GM23338 (cell line): ENCODE results near the gene STEAP1B. TPM values are rescaled to one million over a fixed set of nuclear protein-coding genes. Genes with fewer than 3 reads are reported as not detected.

Experiments used
- ATAC-seq: fragments of 200-7000 bp; cut with Tn5 transposase; 3 replicates; pipeline ENCODE4 v1.9.1; 2020
- DNase-seq: peaks from one replicate; pipeline ENCODE4 v3.0.0-alpha.2; 2015; ENCODE audit warnings: low spot score
- H2AFZ ChIP-seq: fragments of 200-600 bp; sonication (generic); 2 replicates; pipeline ENCODE4 v1.8.0; 2016; ENCODE audit warnings: antibody characterized with exemption, mild to moderate bottlenecking, moderate library complexity
- H3F3A ChIP-seq: fragments of 200-600 bp; sonication (generic); replicated peaks from 2 replicates; pipeline ENCODE4 v1.8.0; 2017; ENCODE audit warnings: antibody characterized with exemption, mixed run types, low read depth
- H3K27ac ChIP-seq: fragments of 200-600 bp; sonication (generic); 2 replicates; pipeline ENCODE4 v1.6.1; 2016; ENCODE audit warnings: low read depth
- H3K27me3 ChIP-seq: fragments of 200-600 bp; sonication (generic); 2 replicates; pipeline ENCODE4 v1.8.0; 2016; ENCODE audit warnings: mild to moderate bottlenecking, mixed run types, moderate library complexity; ENCODE audit not compliant: insufficient read depth
- H3K36me3 ChIP-seq: fragments of 200-600 bp; sonication (generic); 2 replicates; pipeline ENCODE4 v1.8.0; 2016; ENCODE audit warnings: mild to moderate bottlenecking; ENCODE audit not compliant: insufficient read depth
- H3K4me1 ChIP-seq: fragments of 200-600 bp; sonication (generic); 2 replicates; pipeline ENCODE4 v1.8.0; 2016; ENCODE audit warnings: mild to moderate bottlenecking, moderate library complexity; ENCODE audit not compliant: insufficient read depth
- H3K4me2 ChIP-seq: fragments of 200-600 bp; sonication (generic); 2 replicates; pipeline ENCODE4 v1.7.1; 2017; ENCODE audit warnings: mixed run types
- H3K4me3 ChIP-seq: fragments of 200-600 bp; sonication (generic); 2 replicates; pipeline ENCODE4 v1.6.1; 2016; ENCODE audit warnings: mixed run types
- H3K79me2 ChIP-seq: fragments of 200-600 bp; sonication (generic); replicated peaks from 2 replicates; pipeline ENCODE4 v1.8.0; 2017; ENCODE audit warnings: mild to moderate bottlenecking; ENCODE audit not compliant: insufficient read depth
- H3K9me2 ChIP-seq: fragments of 200-600 bp; sonication (generic); 2 replicates; pipeline ENCODE4 v1.8.0; 2017; ENCODE audit not compliant: insufficient read depth
- H4K20me1 ChIP-seq: fragments of 200-600 bp; sonication (generic); replicated peaks from 2 replicates; pipeline ENCODE4 v1.8.0; 2017; ENCODE audit warnings: mild to moderate bottlenecking; ENCODE audit not compliant: insufficient read depth
- H3K27ac Mint-ChIP-seq: 2 replicates; pipeline ENCODE4 v1.8.0; 2020; ENCODE audit warnings: inconsistent platforms, mild to moderate bottlenecking, moderate library complexity, mixed read lengths
- H3K27me3 Mint-ChIP-seq: 3 replicates; pipeline ENCODE4 v1.8.0; 2022; ENCODE audit warnings: low read depth, mild to moderate bottlenecking, moderate library complexity, mixed read lengths, inconsistent platforms; ENCODE audit not compliant: insufficient read depth, poor library complexity
- H3K36me3 Mint-ChIP-seq: 3 replicates; pipeline ENCODE4 v1.8.0; 2021; ENCODE audit warnings: low read depth, mild to moderate bottlenecking, inconsistent platforms, moderate library complexity, mixed read lengths
- H3K4me1 Mint-ChIP-seq: 3 replicates; pipeline ENCODE4 v1.8.0; 2020; ENCODE audit warnings: mild to moderate bottlenecking, inconsistent platforms, mixed read lengths
- H3K4me3 Mint-ChIP-seq: 3 replicates; pipeline ENCODE4 v1.8.0; 2021; ENCODE audit warnings: moderate library complexity, mild to moderate bottlenecking, inconsistent platforms, mixed read lengths
- H3K9me3 Mint-ChIP-seq: 3 replicates; pipeline ENCODE4 v1.8.0; 2020; ENCODE audit warnings: moderate library complexity, mild to moderate bottlenecking, inconsistent platforms, mixed read lengths
- CREB1 ChIP-seq: fragments of 250-450 bp; sonication (Bioruptor Pico); IDR thresholded peaks from 2 replicates; pipeline ENCODE4 v1.5.0; 2020; ENCODE audit warnings: low read depth, mild to moderate bottlenecking, moderate library complexity
- CTCF ChIP-seq, 2 experiments: fragments of 200-600 bp in 1 of 2; sonication (generic) in 1 of 2; conservative IDR thresholded peaks; 2 replicates each; pipeline versions ENCODE4 v1.5.1 to v1.6.1; 2016 to 2017; ENCODE audit warnings: antibody characterized with exemption in 2 of 2, low read depth in 2 of 2, mild to moderate bottlenecking in 2 of 2, moderate library complexity in 1 of 2
- EZH2 ChIP-seq: fragments of 200-600 bp; sonication (generic); IDR thresholded peaks from one replicate; pipeline ENCODE4 v1.8.0; 2017; ENCODE audit warnings: antibody characterized with exemption, mild to moderate bottlenecking, low read depth; ENCODE audit not compliant: unreplicated experiment
- EZH2phosphoT487 ChIP-seq: fragments of 200-600 bp; sonication (generic); IDR thresholded peaks from one replicate; pipeline ENCODE4 v1.8.1; 2018; ENCODE audit warnings: antibody characterized with exemption; ENCODE audit not compliant: unreplicated experiment
- JUNB ChIP-seq: IDR thresholded peaks from one replicate; pipeline ENCODE4 v1.6.1; 2016; ENCODE audit warnings: antibody characterized with exemption; ENCODE audit not compliant: unreplicated experiment
- POLR2AphosphoS5 ChIP-seq: IDR thresholded peaks from 2 replicates; pipeline ENCODE4 v1.6.1; 2016; ENCODE audit warnings: antibody characterized with exemption, low read depth
- ZNF331 ChIP-seq: fragments of 250-450 bp; sonication (Bioruptor Pico); IDR thresholded peaks from 2 replicates; pipeline ENCODE4 v1.5.0; 2020; ENCODE audit warnings: low read depth, mild to moderate bottlenecking, moderate library complexity
- polyA plus RNA-seq: library from polyadenylated mRNA; unstranded; fragments of >200 nt; fragmentation: Nextera tagmentation; extraction: Ambion mirVana; gene quantifications from 2 replicates; pipeline ENCODE4 v1.2.1, GENCODE V29; 2016
- total RNA-seq: library from RNA; depleted of rRNA; stranded (reverse); fragments of >200 nt; shearing (Covaris generic); gene quantifications from 2 replicates; pipeline ENCODE4 v1.2.3, GENCODE V29; 2014
- TF ChIP-seq, protein P1 (sequence below): IDR thresholded peaks from 2 replicates; pipeline ENCODE4 v1.6.1; 2016; ENCODE audit warnings: antibody characterized with exemption
- TF ChIP-seq, protein P2 (sequence below): IDR thresholded peaks from one replicate; pipeline ENCODE4 v1.6.1; 2018; ENCODE audit warnings: antibody characterized with exemption; ENCODE audit not compliant: unreplicated experiment

Gene STEAP1B
- total and polyA plus RNA-seq, 2 experiments from 2014 or later = 4.9 to 16.5 TPM

GRCh38 chr7:22429386-22429785, 70.6 kb downstream of the STEAP1B start (continued):
- TF ChIP-seq, protein P1, sequence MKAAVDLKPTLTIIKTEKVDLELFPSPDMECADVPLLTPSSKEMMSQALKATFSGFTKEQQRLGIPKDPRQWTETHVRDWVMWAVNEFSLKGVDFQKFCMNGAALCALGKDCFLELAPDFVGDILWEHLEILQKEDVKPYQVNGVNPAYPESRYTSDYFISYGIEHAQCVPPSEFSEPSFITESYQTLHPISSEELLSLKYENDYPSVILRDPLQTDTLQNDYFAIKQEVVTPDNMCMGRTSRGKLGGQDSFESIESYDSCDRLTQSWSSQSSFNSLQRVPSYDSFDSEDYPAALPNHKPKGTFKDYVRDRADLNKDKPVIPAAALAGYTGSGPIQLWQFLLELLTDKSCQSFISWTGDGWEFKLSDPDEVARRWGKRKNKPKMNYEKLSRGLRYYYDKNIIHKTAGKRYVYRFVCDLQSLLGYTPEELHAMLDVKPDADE = no peak

DNA sequence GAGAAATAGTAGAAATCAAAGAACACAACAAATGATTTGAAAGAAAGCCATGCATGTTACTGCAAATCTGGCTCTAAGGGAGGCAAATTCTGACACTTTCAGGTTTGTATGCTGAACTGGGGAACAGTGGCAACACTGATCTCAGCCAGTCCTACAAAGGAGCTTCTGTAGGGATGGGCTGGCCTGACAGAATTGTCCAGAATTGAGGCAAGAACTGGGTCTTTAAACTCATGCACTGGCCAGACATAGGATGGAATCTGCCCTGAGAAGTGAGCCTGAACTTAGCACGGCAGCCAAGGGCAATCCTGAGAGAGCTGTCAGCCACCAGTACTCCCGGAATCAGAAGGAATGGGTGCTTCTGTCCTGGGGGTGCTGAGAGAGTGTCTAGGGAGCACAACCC, 72.1 kb downstream of the STEAP1B start:
- Histone ChIP-seq H3K9me2 (peaks cover 14% of the 10 kb centered on the region), H4K20me1 (no peaks in the 10 kb centered on the region), H3K36me3 (no peaks in the 10 kb centered on the region), H3K4me3 (no peak overlapping the region), H3K4me1 (peaks cover 13% of the 10 kb centered on the region), H3K27ac (no peak overlapping the region), H3K27me3 (no peaks in the 10 kb centered on the region), H3F3A (no peaks in the 10 kb centered on the region), H3K79me2 (no peaks in the 10 kb centered on the region), H3K4me2 (no peak overlapping the region), H2AFZ (no peak overlapping the region)
- DNase-seq (no peak), ATAC-seq (no peak)
- Mint-ChIP-seq H3K4me3 (no peak overlapping the region), H3K36me3 (no peaks in the 10 kb centered on the region), H3K27ac (no peak overlapping the region), H3K4me1 (peaks cover 14% of the 10 kb centered on the region), H3K27me3 (peaks cover 2% of the 10 kb centered on the region), H3K9me3 (no peaks in the 10 kb centered on the region)
- TF ChIP-seq EZH2 (no peak), POLR2AphosphoS5 (no peak), CTCF (conservative IDR thresholded peaks at IDR 0.05; ENCODE audit: low read depth in 2 of 2) (no peak), ZNF331 (no peak), JUNB (no peak), CREB1 (CRISPR knock-in tag) (no peak), EZH2phosphoT487 (no peak)
- TF ChIP-seq, protein P2, sequence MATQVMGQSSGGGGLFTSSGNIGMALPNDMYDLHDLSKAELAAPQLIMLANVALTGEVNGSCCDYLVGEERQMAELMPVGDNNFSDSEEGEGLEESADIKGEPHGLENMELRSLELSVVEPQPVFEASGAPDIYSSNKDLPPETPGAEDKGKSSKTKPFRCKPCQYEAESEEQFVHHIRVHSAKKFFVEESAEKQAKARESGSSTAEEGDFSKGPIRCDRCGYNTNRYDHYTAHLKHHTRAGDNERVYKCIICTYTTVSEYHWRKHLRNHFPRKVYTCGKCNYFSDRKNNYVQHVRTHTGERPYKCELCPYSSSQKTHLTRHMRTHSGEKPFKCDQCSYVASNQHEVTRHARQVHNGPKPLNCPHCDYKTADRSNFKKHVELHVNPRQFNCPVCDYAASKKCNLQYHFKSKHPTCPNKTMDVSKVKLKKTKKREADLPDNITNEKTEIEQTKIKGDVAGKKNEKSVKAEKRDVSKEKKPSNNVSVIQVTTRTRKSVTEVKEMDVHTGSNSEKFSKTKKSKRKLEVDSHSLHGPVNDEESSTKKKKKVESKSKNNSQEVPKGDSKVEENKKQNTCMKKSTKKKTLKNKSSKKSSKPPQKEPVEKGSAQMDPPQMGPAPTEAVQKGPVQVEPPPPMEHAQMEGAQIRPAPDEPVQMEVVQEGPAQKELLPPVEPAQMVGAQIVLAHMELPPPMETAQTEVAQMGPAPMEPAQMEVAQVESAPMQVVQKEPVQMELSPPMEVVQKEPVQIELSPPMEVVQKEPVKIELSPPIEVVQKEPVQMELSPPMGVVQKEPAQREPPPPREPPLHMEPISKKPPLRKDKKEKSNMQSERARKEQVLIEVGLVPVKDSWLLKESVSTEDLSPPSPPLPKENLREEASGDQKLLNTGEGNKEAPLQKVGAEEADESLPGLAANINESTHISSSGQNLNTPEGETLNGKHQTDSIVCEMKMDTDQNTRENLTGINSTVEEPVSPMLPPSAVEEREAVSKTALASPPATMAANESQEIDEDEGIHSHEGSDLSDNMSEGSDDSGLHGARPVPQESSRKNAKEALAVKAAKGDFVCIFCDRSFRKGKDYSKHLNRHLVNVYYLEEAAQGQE = no peak
